GM13976 (cell line): Measurements from ENCODE around the gene ZBTB33.

Source experiments
- DNase-seq: peaks from one replicate; pipeline ENCODE4 v3.0.0; 2012; ENCODE audit warnings: low spot score
- in situ Hi-C: fragments of 300-500 bp; cut with MboI; formaldehyde crosslinking; loops from one replicate; pipeline ENCODE4 v1.12.0; 2022; ENCODE audit warnings: low sequenced_read_pairs, mixed read lengths, inconsistent platforms; ENCODE audit not compliant: unreplicated experiment
- TF ChIP-seq, protein P1 (sequence below): IDR thresholded peaks from 2 replicates; pipeline ENCODE4 v1.5.1; 2012; ENCODE audit warnings: borderline replicate concordance, mild to moderate bottlenecking; ENCODE audit not compliant: insufficient read depth; ENCODE audit errors: extremely low read depth, missing control alignments, control extremely low read depth

Gene ZBTB33, protein sequence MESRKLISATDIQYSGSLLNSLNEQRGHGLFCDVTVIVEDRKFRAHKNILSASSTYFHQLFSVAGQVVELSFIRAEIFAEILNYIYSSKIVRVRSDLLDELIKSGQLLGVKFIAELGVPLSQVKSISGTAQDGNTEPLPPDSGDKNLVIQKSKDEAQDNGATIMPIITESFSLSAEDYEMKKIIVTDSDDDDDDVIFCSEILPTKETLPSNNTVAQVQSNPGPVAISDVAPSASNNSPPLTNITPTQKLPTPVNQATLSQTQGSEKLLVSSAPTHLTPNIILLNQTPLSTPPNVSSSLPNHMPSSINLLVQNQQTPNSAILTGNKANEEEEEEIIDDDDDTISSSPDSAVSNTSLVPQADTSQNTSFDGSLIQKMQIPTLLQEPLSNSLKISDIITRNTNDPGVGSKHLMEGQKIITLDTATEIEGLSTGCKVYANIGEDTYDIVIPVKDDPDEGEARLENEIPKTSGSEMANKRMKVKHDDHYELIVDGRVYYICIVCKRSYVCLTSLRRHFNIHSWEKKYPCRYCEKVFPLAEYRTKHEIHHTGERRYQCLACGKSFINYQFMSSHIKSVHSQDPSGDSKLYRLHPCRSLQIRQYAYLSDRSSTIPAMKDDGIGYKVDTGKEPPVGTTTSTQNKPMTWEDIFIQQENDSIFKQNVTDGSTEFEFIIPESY

DNA sequence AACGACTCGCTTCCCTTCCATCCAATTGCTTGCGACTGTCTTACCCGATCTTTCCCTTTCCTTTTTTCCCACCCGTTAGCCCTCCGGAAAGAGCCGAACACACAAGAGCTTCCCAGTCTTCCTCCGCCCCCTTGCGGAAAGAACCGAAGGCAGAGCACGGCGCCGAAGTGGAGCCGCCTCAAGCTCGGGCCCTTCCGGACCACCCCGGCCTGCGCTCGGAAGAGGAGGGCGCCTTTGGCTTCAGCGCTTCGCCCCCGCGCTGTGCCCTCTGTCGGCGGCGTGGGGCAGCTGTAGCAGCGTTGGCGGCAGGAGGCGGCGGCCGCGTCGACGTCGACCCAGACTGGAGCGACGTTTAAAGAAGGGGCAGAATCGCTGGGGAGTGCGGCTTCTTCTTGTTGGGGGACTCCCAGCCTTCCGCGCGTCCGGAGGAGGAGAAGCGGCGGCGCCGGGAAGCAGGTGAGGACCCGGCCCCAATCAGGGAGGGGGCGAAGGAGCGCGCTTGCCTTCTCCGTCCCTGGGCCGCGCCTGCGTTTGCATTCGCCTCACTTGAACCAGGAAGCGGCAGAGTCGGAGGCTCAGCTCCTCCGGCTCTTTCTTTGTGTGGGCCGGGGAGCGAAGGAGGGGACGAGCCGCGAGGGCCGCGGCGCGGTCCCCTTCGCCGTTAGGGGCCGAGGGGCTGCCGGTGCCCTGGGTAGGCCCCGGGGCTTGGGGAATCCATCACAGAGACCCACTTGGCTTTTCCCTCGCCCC, at the start of gene ZBTB33:
ZBTB33 (plus strand) TSS at position 291 of the 750 bp plus-strand sequence. CDS start 2,604 bp downstream, outside the sequence.
- TF ChIP-seq, protein P1, sequence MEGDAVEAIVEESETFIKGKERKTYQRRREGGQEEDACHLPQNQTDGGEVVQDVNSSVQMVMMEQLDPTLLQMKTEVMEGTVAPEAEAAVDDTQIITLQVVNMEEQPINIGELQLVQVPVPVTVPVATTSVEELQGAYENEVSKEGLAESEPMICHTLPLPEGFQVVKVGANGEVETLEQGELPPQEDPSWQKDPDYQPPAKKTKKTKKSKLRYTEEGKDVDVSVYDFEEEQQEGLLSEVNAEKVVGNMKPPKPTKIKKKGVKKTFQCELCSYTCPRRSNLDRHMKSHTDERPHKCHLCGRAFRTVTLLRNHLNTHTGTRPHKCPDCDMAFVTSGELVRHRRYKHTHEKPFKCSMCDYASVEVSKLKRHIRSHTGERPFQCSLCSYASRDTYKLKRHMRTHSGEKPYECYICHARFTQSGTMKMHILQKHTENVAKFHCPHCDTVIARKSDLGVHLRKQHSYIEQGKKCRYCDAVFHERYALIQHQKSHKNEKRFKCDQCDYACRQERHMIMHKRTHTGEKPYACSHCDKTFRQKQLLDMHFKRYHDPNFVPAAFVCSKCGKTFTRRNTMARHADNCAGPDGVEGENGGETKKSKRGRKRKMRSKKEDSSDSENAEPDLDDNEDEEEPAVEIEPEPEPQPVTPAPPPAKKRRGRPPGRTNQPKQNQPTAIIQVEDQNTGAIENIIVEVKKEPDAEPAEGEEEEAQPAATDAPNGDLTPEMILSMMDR: peak; percentile 61
- peak; percentile 89 for DNase-seq
- in situ Hi-C loops: no loop called here

DNA sequence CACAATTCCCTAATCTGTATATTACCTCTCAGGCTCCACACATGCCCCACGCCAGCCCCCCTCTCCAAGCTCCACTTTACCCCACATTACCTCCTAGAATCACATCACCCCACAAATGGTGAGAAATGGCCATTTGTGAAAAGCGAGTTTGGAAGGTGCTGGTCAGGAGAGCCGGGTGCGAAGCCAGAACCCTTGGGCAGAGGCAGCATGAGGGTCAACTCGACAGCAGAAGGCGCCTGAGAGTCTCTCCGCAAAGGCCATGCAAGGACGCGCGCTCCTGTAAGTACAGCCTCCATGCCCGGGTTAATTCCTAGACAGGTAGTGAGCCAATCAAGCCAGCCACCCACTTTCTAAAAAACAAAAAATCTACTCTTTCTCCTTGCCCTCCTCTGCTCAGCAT, 49.8 kb upstream of the ZBTB33 start:
- no peak for DNase-seq
- in situ Hi-C loops: no loop called here
- TF ChIP-seq, protein P1: no peak

DNA sequence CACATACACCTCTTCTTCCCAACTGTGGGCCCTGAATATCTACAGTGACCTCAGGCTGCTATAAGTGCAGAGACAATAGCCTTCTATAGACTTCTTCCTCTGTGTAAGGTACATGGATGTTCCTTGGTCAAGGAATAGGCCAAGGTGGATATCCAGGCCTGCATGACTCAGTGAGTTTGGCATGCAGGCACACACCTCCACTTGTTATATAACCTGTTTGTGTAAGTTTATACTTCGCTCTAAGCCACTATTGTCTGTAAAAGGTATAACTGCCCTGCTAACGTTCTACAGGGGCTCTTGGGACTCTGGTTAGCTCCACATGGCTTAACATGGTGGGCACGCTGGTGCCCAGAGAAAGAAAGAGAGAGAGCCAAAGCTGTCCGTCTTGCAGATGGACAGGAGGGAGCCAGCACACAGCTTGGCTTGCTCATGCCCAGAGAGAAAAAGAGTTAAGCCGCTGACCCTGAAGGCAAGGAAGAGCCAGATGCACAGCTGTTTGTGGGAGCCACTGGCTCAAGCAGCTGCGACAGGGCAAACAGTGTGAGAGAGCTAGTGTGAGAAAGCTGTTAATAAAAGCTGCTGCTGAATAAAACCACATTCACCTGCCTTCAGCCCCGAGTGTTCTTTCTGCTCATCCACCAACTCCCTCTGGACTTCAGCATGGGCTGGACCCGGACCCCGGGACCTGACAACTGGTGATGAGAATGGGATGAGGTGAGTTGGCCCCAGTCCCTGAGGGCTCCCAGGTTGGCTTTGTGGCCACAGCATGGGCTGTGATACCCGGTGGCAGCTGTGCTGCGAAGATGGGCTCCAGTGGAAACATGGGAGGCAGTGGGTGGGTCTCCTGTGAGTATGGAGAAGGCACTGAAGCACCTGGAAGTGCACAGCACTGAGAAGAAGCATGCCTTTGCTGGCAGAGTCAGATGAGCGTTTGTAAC, 44.5 kb upstream of the ZBTB33 start:
- DNase-seq: no peak
- TF ChIP-seq, protein P1: no peak
- in situ Hi-C loops: no loop called here

DNA sequence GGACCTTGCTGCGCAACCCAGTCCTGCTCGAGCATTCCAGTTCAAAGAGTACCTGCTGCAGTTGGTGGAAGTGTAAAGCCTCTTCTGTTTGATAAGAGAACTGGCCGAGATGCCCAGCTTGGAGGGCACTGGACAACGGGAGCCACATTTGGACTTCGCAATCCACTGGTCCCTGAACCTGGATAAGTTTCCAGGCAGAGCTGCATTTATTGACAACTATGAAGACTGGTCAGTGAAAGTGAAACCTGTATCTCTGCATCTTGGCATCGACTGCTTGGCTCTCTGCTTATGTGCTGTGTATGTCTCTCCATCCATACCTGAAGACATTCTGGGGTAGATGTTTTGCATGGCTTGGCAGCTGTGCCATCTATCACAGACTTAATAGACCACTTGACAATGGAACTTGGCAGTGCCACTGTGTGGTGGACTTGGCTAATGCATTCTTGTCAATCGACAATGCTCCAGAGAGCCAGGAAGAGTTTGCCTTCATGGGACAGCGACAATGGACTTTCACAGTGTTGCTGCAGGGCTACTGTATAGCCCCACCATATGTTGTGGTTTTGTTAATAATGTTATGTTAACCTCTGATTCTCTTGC, 43.5 kb upstream of the ZBTB33 start:
- DNase-seq: no peak
- TF ChIP-seq, protein P1: no peak
- in situ Hi-C loops: no loop called here

DNA sequence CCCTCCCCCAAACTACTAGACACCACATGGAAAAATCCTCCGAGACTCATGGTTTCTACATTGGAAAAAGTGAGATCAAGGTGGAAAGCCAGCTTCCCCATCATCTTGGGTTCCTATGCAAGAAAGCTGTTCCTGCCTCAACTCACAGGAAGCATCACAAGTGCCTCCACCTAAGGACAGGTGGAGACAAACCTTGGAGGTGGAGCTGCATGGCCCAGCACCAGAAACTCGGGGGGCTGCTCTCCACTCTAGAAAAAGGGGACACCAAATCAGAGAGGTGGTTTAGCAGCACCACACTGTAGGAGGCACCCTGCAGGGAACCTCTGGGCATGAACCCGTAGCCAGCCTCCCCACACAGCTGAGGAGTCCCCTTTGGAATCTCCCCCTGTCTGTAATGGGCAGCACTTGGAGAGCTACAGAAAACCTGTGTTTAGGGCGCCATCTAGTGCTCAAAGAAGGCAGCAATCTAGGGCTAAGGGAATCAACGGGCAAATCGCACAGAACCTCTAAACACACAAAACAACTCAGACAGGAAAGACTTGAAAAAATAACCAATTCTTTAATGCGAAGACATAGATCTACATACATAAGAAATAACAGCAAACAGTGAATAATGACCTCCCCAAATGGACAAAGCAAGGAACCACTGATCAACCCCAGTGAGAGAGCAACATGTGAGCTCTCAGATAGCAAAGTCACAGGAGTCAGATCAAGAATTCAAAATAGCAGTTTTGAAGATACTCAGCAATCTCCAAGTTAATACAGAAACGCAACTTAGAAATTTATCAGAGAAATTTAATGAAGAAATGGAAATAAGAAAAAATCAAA, 37.0 kb upstream of the ZBTB33 start:
- TF ChIP-seq, protein P1: peak; percentile 67
- DNase-seq: peak; percentile 60
- in situ Hi-C loops: no loop called here
